Measurements from ENCODE around the gene GREB1L.

Gene GREB1L

DNA sequence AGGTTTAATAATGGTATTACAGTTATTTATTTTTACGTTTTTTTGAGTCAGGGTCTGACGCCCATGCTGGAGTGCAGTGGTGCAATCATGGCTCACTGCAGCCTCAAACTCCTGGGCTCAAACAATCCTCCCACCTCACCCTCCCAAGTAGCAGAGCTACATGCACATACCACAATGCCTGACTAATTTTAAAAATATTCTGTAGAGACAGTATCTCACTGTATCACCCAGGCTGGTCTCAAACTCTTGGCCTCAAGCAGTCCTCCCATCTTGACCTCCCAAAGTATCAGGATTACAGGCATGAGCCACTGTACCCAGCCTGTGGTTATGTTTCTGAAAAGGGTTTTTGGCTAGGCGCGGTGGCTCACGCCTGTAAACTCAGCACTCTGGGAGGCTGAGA, 237.7 kb downstream of the GREB1L start:
- TF ChIP-seq, protein P1, sequence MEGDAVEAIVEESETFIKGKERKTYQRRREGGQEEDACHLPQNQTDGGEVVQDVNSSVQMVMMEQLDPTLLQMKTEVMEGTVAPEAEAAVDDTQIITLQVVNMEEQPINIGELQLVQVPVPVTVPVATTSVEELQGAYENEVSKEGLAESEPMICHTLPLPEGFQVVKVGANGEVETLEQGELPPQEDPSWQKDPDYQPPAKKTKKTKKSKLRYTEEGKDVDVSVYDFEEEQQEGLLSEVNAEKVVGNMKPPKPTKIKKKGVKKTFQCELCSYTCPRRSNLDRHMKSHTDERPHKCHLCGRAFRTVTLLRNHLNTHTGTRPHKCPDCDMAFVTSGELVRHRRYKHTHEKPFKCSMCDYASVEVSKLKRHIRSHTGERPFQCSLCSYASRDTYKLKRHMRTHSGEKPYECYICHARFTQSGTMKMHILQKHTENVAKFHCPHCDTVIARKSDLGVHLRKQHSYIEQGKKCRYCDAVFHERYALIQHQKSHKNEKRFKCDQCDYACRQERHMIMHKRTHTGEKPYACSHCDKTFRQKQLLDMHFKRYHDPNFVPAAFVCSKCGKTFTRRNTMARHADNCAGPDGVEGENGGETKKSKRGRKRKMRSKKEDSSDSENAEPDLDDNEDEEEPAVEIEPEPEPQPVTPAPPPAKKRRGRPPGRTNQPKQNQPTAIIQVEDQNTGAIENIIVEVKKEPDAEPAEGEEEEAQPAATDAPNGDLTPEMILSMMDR (IDR thresholded peaks at IDR 0.05; ENCODE audit: insufficient read depth, low read depth, low read length, missing control alignments), result no peak
- no peak overlapping the region for H3K4me3 ChIP-seq (ENCODE audit: low read depth, low read length)
- DNase-seq (ENCODE audit: low read depth), result no peak

DNA sequence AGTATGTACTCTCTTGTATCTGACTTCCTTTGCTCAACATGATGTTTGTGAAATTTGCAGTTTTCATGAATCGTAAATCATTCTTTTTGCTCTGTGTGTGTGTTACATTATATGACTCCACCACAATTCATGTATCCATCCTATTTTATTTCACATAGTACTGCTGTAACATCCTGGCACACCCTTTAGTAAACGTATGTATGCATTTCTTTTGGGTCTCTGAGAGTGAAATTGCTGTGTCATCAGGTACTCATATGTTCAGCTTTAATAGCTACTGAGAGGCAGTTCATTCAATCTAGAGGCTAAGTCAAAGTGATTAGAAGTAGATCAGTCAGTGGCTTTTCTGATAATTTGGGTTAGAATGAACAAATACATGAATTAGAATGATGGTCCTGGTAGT, 239.7 kb downstream of the GREB1L start:
- TF ChIP-seq, protein P1 (IDR thresholded peaks at IDR 0.05; ENCODE audit: insufficient read depth, low read depth, low read length, missing control alignments), result no peak
- DNase-seq (ENCODE audit: low read depth), result no peak
- H3K4me3 ChIP-seq (ENCODE audit: low read depth, low read length), result no peak overlapping the region

DNA sequence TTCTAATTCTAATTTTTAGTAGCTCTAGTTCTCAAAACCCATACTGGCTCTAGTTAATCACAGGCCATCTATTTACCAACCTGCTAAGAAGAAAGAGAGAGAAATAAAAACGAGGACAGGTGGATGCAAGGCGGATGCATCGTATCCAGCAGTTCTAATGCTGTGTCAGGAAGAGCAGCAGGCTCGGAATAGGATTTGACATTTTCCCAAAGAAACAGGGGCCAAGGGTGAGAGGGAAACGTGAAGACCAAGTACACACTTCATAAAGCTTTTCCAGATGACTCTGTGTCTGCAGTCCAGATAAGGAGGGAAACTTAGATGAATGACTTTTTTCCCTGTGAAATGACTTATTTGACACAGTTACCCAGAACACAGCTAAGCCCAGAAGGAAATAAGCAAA, 241.0 kb downstream of the GREB1L start:
- no peak overlapping the region for H3K4me3 ChIP-seq (ENCODE audit: low read depth, low read length)
- DNase-seq (ENCODE audit: low read depth), result no peak
- TF ChIP-seq, protein P1 (IDR thresholded peaks at IDR 0.05; ENCODE audit: insufficient read depth, low read depth, low read length, missing control alignments), result no peak

DNA sequence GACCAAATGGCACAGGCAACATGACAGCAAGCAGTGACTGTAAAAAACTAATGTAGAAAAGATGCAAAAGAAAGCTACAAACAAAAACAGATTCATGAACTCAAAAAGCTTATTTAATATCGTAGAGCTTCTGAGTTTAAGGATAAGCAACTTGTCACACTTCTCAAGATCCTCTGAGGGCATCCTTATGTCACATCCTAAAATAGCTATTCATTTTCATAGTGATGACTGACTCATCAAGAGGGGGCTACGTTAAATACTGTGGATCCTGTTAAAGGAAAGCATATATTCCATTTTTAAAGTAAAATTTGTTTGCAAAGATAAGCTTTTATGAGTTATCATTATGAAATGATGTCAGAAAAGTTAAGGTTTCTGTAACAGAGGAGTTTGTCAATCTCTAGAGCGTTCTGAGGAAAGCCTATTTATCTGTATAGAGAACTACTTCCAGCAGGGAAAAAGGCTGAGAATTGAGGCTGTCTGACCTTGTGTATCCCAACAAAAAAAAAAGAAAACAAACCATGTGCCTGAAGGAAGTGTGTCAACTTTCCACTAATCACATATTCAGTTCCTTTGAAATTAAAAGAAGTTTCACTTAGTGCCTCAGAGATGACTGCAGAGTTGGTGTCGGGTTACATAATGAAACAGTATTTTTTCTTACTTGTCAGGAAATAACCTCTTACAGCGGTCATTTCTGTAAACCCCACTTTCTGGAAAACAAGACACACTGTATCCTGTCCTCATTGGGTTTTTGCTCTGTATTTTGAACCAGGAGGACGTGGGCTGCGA, 243.0 kb downstream of the GREB1L start:
- TF ChIP-seq, protein P1 (IDR thresholded peaks at IDR 0.05; ENCODE audit: insufficient read depth, low read depth, low read length, missing control alignments), result no peak
- H3K4me3 ChIP-seq (ENCODE audit: low read depth, low read length), result no peak overlapping the region
- DNase-seq (ENCODE audit: low read depth), result no peak

DNA sequence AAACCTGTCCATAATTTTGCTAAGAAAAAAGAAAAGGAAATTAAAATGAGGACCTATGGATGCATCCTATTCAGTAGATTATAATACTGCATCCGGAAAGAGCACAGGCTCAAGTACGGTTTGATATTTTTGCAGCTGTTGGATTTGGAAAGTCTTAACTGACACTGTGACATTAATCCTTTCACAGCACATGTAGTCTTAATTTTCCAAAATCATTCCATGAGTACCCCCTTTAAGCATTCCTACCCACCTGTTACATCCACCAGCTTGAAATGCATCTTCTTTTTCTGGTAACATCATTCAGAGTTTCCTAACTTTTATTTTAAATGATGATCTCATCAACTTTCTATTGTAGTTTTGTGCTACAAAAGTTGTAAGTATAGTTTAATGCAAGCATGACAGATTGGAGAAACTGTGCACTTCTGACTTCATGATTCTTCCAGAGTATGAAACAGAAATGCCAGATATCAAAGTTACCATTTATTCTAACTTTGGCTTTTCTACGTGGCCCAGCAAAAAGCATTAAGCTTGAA, 244.9 kb downstream of the GREB1L start:
- no peak for DNase-seq (ENCODE audit: low read depth)
- TF ChIP-seq, protein P1 (IDR thresholded peaks at IDR 0.05; ENCODE audit: insufficient read depth, low read depth, low read length, missing control alignments), result no peak
- H3K4me3 ChIP-seq (ENCODE audit: low read depth, low read length), result no peak overlapping the region

DNA sequence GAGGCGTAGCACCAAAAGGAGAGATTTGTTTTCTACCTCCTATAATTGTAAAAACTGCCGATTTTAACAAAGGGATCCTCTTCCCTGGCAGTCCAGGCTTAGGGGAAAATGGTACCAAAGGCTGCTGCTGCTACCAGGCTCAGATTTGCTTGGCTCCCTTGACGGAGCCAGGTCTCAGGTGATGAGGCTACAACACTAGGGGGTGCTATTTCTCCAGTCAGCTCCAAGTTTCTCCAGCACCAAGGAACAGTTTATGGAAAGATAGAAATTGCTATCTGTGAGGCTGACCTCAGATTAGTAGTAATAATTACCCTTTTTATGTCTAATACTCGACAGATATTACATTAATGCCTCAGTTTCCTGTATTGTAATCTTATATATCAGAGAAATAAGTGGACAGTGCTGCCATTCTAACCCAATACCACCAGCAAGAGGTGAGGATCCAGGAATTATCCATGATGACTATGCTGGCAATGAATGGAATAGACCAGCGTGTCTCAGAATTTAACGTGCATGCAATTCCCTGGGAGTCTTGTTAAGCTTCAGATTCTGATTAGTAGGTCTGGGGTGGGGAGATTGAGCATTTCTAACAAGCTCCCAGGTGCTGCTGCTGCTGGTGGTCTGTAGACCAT, 247.2 kb downstream of the GREB1L start:
- DNase-seq (ENCODE audit: low read depth), result peak; percentile 65
- TF ChIP-seq, protein P1 (IDR thresholded peaks at IDR 0.05; ENCODE audit: insufficient read depth, low read depth, low read length, missing control alignments), result peak; percentile 75
- no peak overlapping the region for H3K4me3 ChIP-seq (ENCODE audit: low read depth, low read length)
